GM12878 (cell line): ENCODE data around the gene IFNAR1.
A peak's percentile ranks its signal among the peaks of the same experiment; 100 is the strongest.

Source experiments
- CHD1 ChIP-seq: IDR thresholded peaks from 2 replicates; pipeline ENCODE4 v1.6.1; 2012; ENCODE audit warnings: low read depth, low read length, improper control_type of control experiment
- CREB1 ChIP-seq: IDR thresholded peaks from 2 replicates; pipeline ENCODE4 v1.6.1; 2012; ENCODE audit warnings: low read depth, mild to moderate bottlenecking, inconsistent platforms
- EP300 ChIP-seq, 2 experiments: fragments of 150-350 bp in 1 of 2; IDR thresholded peaks; 2 replicates each; pipeline ENCODE4 v1.6.1; 2011 to 2012; ENCODE audit warnings: low read depth in 2 of 2, low read length in 2 of 2, borderline replicate concordance in 1 of 2, improper control_type of control experiment in 1 of 2, inconsistent platforms in 1 of 2; ENCODE audit not compliant: control insufficient read depth in 1 of 2
- HDAC6 ChIP-seq: fragments of 200-600 bp; sonication (generic); IDR thresholded peaks from one replicate; pipeline ENCODE4 v1.8.0; 2017; ENCODE audit warnings: antibody characterized with exemption; ENCODE audit not compliant: unreplicated experiment
- JUND ChIP-seq: IDR thresholded peaks from 2 replicates; pipeline ENCODE4 v1.6.1; 2012; ENCODE audit warnings: low read depth, mild to moderate bottlenecking, low read length, improper control_type of control experiment, moderate library complexity
- NRF1 ChIP-seq: conservative IDR thresholded peaks from 2 replicates; pipeline ENCODE4 v1.6.1; 2011; ENCODE audit warnings: mild to moderate bottlenecking, low read depth, low read length, improper control_type of control experiment
- POLR2A ChIP-seq: IDR thresholded peaks from 2 replicates; pipeline ENCODE4 v1.6.1; 2011; ENCODE audit warnings: low read depth, mild to moderate bottlenecking, low read length
- TF ChIP-seq, protein P1 (sequence below): fragments of 450-650 bp; IDR thresholded peaks from 2 replicates; pipeline ENCODE4 v1.6.1; 2017; ENCODE audit warnings: antibody characterized with exemption, mild to moderate bottlenecking, moderate library complexity
- TF ChIP-seq, protein P2 (sequence below), 3 experiments: IDR thresholded peaks in 2 of 3; conservative IDR thresholded peaks in 1 of 3; 2 replicates each; pipeline ENCODE4 v1.5.1; 2011; ENCODE audit warnings: low read depth in 3 of 3, low read length in 3 of 3, mild to moderate bottlenecking in 3 of 3, control low read depth in 2 of 3, moderate library complexity in 2 of 3, inconsistent platforms in 1 of 3, mixed read lengths in 1 of 3; ENCODE audit not compliant: control insufficient read depth in 2 of 3, insufficient read depth in 1 of 3; ENCODE audit errors: extremely low read depth in 1 of 3

DNA sequence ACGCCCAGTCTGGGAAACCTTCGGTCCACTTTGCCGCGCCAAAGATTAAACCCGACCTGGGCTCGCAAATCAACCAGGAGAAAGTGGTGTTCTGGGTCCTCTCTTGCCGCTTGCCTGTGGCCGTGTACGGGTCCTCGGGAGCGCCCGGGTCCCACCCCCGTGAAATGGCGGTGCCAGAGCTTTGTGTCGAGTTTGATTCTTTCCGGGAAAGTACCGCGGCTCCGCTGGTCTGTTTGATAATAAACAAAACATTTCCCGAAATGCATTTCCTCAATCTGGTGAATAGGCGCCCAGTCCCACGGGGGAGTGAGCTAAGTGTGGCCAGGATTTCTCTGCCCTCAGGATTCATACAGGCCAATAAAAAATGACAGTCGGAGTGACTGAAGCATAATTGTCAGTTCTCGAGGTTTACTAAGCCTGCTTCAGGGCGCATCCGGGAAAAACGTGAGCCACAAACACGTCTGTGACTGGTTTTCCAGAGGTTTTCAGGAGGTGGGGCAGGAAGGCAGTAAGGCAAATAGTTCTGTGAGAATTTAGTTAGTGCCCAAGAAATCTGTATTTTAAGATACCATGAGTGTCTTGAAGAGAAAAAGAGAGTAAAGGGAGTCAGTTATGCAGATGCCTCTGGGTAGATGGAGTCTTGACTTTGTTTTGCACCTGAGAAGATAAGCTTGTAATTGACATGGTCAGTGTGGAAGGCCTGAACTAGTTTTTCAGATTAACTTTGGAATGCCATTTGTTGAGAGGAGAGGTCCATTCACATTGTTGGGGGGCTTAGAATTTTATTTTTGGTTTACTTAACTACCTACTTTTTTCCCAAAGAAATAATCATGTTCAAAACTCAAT is 675 bp downstream of the IFNAR1 start:
- TF ChIP-seq NRF1 = no peak
- 0 out of 4 replicates have a peak, but pooled peaks of 1 of the 2 experiments have one; percentile 15 for TF ChIP-seq EP300 (IDR thresholded peaks at IDR 0.05; ENCODE audit: borderline replicate concordance in 1 of 2, control insufficient read depth in 1 of 2, low read depth in 2 of 2, low read length in 2 of 2)
- TF ChIP-seq POLR2A = no peak
- TF ChIP-seq JUND = no peak
- TF ChIP-seq, protein P1, sequence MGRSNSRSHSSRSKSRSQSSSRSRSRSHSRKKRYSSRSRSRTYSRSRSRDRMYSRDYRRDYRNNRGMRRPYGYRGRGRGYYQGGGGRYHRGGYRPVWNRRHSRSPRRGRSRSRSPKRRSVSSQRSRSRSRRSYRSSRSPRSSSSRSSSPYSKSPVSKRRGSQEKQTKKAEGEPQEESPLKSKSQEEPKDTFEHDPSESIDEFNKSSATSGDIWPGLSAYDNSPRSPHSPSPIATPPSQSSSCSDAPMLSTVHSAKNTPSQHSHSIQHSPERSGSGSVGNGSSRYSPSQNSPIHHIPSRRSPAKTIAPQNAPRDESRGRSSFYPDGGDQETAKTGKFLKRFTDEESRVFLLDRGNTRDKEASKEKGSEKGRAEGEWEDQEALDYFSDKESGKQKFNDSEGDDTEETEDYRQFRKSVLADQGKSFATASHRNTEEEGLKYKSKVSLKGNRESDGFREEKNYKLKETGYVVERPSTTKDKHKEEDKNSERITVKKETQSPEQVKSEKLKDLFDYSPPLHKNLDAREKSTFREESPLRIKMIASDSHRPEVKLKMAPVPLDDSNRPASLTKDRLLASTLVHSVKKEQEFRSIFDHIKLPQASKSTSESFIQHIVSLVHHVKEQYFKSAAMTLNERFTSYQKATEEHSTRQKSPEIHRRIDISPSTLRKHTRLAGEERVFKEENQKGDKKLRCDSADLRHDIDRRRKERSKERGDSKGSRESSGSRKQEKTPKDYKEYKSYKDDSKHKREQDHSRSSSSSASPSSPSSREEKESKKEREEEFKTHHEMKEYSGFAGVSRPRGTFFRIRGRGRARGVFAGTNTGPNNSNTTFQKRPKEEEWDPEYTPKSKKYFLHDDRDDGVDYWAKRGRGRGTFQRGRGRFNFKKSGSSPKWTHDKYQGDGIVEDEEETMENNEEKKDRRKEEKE = no peak
- TF ChIP-seq, protein P2, sequence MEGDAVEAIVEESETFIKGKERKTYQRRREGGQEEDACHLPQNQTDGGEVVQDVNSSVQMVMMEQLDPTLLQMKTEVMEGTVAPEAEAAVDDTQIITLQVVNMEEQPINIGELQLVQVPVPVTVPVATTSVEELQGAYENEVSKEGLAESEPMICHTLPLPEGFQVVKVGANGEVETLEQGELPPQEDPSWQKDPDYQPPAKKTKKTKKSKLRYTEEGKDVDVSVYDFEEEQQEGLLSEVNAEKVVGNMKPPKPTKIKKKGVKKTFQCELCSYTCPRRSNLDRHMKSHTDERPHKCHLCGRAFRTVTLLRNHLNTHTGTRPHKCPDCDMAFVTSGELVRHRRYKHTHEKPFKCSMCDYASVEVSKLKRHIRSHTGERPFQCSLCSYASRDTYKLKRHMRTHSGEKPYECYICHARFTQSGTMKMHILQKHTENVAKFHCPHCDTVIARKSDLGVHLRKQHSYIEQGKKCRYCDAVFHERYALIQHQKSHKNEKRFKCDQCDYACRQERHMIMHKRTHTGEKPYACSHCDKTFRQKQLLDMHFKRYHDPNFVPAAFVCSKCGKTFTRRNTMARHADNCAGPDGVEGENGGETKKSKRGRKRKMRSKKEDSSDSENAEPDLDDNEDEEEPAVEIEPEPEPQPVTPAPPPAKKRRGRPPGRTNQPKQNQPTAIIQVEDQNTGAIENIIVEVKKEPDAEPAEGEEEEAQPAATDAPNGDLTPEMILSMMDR (IDR thresholded peaks at IDR 0.05 in 2 of 3, conservative IDR thresholded peaks at IDR 0.05 in 1 of 3; ENCODE audit: control insufficient read depth in 2 of 3, extremely low read depth in 1 of 3, insufficient read depth in 1 of 3, low read depth in 3 of 3, low read length in 3 of 3) = no peak
- TF ChIP-seq CREB1 = no peak
- no peak for TF ChIP-seq HDAC6
- 0 out of 2 replicates have a peak, but pooled peaks have one; percentile 69 for TF ChIP-seq CHD1
